HUDEP-2 (cell line): ENCODE measurements around the gene OOSP3.
A peak's percentile ranks its signal among the peaks of the same experiment; 100 is the strongest.
"Not testable (repeated sequence)": the region's sequence is repeated elsewhere in the genome, so short reads cannot be mapped to it uniquely, and the experiment has no call there.

Experiments used
- DNase-seq, 76 experiments: peaks; one replicate each; lab custom pipeline; 2025; ENCODE audit not compliant: unreplicated experiment in 76 of 76; lab: John Stamatoyannopoulos, UW

The OOSP3 gene

GRCh38 chr11:59875856-59876519 is 2.6 kb upstream of the OOSP3 start:
- no peak for DNase-seq

GRCh38 chr11:59877325-59877724 is 1.3 kb upstream of the OOSP3 start:
- no peak for DNase-seq

GRCh38 chr11:59877784-59878183 is 798 bp upstream of the OOSP3 start:
- DNase-seq: no peak

- no peak for DNase-seq
Observed at GRCh38 chr11:59879567-59879966, 985 bp downstream of the OOSP3 start.

- no peak for DNase-seq
Observed at GRCh38 chr11:59883597-59883996, 5.0 kb downstream of the OOSP3 start.

- not testable (repeated sequence) for DNase-seq
Observed at GRCh38 chr11:59887156-59887555, 8.6 kb downstream of the OOSP3 start.

- no peak for DNase-seq
Observed at GRCh38 chr11:59891781-59892181, 13.2 kb downstream of the OOSP3 start.

- DNase-seq: no peak
Observed at GRCh38 chr11:59894616-59895015, 16.0 kb downstream of the OOSP3 start.

GRCh38 chr11:59898046-59898445 is 19.5 kb downstream of the OOSP3 start:
- no peak for DNase-seq

- DNase-seq: no peak
Observed at GRCh38 chr11:59898650-59899049, 20.1 kb downstream of the OOSP3 start.

- DNase-seq: no peak
Observed at GRCh38 chr11:59899532-59899931, 20.9 kb downstream of the OOSP3 start.

- DNase-seq: no peak
Observed at GRCh38 chr11:59900366-59901126, 22.0 kb downstream of the OOSP3 start.

- no peak for DNase-seq
Observed at GRCh38 chr11:59901306-59901705, 22.7 kb downstream of the OOSP3 start.

GRCh38 chr11:59903569-59903968 is 25.0 kb downstream of the OOSP3 start:
- not testable (repeated sequence) for DNase-seq

- DNase-seq: no peak
Observed at GRCh38 chr11:59918480-59918879, 39.9 kb downstream of the OOSP3 start.

GRCh38 chr11:59918987-59919589 is 40.5 kb downstream of the OOSP3 start:
- DNase-seq: peak in 44 of 76 experiments; percentile 1 to 71 (median 38)

- peak in 2 of 76 experiments; percentile 2 to 9 for DNase-seq
Observed at GRCh38 chr11:59923813-59924212, 45.2 kb downstream of the OOSP3 start.

GRCh38 chr11:59931688-59932087 is 53.1 kb downstream of the OOSP3 start:
- no peak for DNase-seq

GRCh38 chr11:59938132-59938531 is 59.5 kb downstream of the OOSP3 start, which contains the start of gene OOSP1:
Gene OOSP1 (plus strand): TSS chr11:59938432. CDS start chr11:59938455, 23 bp downstream.
- no peak for DNase-seq

- no peak for DNase-seq
Observed at GRCh38 chr11:59938718-59939117, 60.1 kb downstream of the OOSP3 start.

- DNase-seq: no peak
Observed at GRCh38 chr11:59939482-59939881, 60.9 kb downstream of the OOSP3 start.

GRCh38 chr11:59941091-59941490 is 62.5 kb downstream of the OOSP3 start:
- no peak for DNase-seq
